SHP77 (cell line): ENCODE measurements around the gene FANCI.

Experiments used
- DNase-seq, 2 experiments: peaks; one replicate each; lab custom pipeline; 2025; lab: John Stamatoyannopoulos, UW

Gene FANCI

GRCh38 chr15:89361451-89362202 lies 117.8 kb downstream of the FANCI start:
- no peak for DNase-seq

- peak in 1 of 2 experiments; percentile 52 for DNase-seq
Measured at GRCh38 chr15:89362203-89363101, 118.7 kb downstream of the FANCI start.

GRCh38 chr15:89363133-89363532 lies 119.4 kb downstream of the FANCI start:
- DNase-seq, result no peak

- no peak for DNase-seq
Measured at GRCh38 chr15:89363770-89364169, 120.0 kb downstream of the FANCI start.

GRCh38 chr15:89364341-89364740 lies 120.6 kb downstream of the FANCI start:
- DNase-seq, result peak; percentile 56 to 81

GRCh38 chr15:89364741-89365450 lies 121.1 kb downstream of the FANCI start:
- DNase-seq, result no peak

- no peak for DNase-seq
Measured at GRCh38 chr15:89365462-89366065, 121.8 kb downstream of the FANCI start.
